ENCODE measurements around the gene LILRA6.
"Not testable (repeated sequence)": the region's sequence is repeated elsewhere in the genome, so short reads cannot be mapped to it uniquely, and the experiment has no call there.

DNA sequence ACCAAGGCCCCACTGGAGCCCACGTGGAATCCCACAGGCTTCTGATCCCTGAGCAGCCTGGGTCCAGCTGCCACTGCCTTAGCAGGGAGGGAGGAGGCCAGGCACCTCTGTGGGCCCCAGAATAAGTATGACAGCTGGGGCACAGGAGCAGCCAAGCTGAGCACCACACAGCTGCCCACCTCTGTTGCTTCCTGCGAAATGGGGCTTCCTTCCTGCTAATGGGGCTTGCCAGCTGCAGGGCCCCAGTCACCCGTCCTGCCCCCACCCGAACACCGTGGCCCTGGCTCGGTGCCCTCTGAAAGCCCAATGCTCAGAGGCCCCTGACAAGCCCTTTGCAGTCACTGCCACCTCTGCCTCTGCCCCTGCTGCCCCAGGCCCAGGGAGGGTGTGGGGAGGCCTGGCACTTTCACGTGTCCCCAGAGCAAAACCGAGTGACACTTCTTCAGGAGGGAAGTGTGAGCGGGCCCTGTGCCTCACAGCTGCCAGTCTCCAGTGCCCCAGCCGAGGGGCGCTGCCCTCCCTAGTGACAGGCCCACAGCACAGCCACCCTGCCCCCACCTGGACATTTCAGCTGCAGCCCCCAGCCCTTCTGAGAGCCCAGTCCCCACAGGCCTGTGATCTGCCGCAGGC, 43.0 kb upstream of the LILRA6 start:
- TF ChIP-seq, protein P1, sequence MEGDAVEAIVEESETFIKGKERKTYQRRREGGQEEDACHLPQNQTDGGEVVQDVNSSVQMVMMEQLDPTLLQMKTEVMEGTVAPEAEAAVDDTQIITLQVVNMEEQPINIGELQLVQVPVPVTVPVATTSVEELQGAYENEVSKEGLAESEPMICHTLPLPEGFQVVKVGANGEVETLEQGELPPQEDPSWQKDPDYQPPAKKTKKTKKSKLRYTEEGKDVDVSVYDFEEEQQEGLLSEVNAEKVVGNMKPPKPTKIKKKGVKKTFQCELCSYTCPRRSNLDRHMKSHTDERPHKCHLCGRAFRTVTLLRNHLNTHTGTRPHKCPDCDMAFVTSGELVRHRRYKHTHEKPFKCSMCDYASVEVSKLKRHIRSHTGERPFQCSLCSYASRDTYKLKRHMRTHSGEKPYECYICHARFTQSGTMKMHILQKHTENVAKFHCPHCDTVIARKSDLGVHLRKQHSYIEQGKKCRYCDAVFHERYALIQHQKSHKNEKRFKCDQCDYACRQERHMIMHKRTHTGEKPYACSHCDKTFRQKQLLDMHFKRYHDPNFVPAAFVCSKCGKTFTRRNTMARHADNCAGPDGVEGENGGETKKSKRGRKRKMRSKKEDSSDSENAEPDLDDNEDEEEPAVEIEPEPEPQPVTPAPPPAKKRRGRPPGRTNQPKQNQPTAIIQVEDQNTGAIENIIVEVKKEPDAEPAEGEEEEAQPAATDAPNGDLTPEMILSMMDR (IDR thresholded peaks at IDR 0.05; ENCODE audit: insufficient read depth, low read length, poor library complexity, severe bottlenecking) = not testable (repeated sequence)
- not testable (repeated sequence) for TF ChIP-seq EZH2phosphoT487 (conservative IDR thresholded peaks at IDR 0.05; ENCODE audit: low read length)
